ENCODE data around the gene EIF4E3. TPM values are rescaled to one million over a fixed set of nuclear protein-coding genes. Genes with fewer than 3 reads are reported as not detected.

EIF4E3 gene
- total RNA-seq, 3 donors from 2014 or later (not counting 1 experiment from before 2014, with no cell fraction given), result 44.9 to 52.2 (median 46.7) TPM

DNA sequence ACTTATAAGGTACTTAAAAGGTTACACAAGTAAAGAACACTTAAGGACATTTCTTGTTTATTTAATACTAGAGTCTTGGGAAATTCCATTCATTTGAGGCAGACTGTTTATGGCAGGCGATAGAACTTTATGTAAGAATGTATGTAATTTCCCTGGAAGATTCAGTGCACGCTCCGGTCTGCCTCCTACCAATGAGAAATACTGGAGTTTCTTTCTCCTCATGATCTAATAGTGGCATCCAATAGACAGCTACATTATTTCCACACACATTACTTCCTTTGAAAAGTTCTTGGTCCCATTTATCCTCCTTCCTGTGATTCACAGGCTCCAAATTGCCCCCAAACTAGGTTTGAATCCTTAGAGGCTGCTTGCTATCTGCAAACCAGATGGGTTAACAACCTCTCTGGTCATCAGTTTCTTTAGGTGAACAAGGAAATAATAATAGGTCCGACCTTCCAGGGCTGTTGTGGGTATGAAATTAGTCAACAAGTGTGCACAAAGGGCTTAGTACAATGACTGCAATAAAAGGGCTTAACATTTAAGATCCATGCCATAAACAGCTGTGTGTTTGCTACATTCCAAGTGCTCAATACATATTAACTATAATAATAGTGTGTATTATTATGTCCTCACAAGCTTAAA lies 30.7 kb downstream of the EIF4E3 start:
- Mint-ChIP-seq H3K9me3 (no peaks in the 10 kb centered on the region), H3K36me3 (peaks cover 15% of the 10 kb centered on the region), H3K27me3 (ENCODE audit: low read depth in 2 of 2) (no peaks in the 10 kb centered on the region), H3K27ac (peak overlapping the region; percentile 7 to 60), H3K4me1 (peaks cover 4 to 5% of the 10 kb centered on the region in 2 donors), H3K4me3 (no peak overlapping the region)
- Histone ChIP-seq H3K4me1 (ENCODE audit: control insufficient read depth, insufficient read depth, low read length) (no peaks in the 10 kb centered on the region), H3K9me3 (ENCODE audit: control insufficient read depth, insufficient read depth, low read length) (no peaks in the 10 kb centered on the region), H3K36me3 (ENCODE audit: control insufficient read depth, insufficient read depth, low read length) (peaks cover 15% of the 10 kb centered on the region), H3K27me3 (ENCODE audit: control insufficient read depth, insufficient read depth, low read length) (no peaks in the 10 kb centered on the region), H3K4me3 (ENCODE audit: low read length) (no peak overlapping the region), H3K27ac (ENCODE audit: low read length) (no peak overlapping the region)
- DNase-seq, result no peak
- TF ChIP-seq, protein P1, sequence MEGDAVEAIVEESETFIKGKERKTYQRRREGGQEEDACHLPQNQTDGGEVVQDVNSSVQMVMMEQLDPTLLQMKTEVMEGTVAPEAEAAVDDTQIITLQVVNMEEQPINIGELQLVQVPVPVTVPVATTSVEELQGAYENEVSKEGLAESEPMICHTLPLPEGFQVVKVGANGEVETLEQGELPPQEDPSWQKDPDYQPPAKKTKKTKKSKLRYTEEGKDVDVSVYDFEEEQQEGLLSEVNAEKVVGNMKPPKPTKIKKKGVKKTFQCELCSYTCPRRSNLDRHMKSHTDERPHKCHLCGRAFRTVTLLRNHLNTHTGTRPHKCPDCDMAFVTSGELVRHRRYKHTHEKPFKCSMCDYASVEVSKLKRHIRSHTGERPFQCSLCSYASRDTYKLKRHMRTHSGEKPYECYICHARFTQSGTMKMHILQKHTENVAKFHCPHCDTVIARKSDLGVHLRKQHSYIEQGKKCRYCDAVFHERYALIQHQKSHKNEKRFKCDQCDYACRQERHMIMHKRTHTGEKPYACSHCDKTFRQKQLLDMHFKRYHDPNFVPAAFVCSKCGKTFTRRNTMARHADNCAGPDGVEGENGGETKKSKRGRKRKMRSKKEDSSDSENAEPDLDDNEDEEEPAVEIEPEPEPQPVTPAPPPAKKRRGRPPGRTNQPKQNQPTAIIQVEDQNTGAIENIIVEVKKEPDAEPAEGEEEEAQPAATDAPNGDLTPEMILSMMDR (IDR thresholded peaks at IDR 0.05), result no peak
- intact Hi-C loops (cut with micrococcal nuclease), result no loop called here
- WGBS (ENCODE audit: insufficient coverage), result 92% methylated on average over 4 of the region's 4 CpGs
- no peak for ATAC-seq

DNA sequence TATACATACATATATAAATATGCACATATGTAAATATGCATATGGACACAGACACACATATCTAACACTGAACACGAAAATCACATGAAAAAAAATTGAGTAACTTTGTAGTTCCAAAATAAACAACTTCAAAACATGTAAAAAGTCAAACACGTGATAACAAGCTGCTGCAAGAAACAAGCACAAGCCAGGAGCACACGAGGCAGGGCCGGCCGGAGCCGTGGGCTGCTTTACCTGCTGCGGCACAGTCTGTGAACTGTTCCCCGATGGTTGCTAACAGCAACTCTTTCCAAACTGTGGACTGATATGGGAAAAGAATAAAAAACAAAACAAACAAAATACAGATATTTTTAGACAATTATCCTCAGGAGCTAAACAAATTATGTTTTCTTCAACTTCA lies 31.6 kb downstream of the EIF4E3 start:
- DNase-seq (no peak), ATAC-seq (no peak)
- no peak overlapping the region for H3K4me3 ChIP-seq (ENCODE audit: low read length)
- intact Hi-C loops (cut with micrococcal nuclease), result no loop called here
- no peaks in the 10 kb centered on the region for H3K9me3 Mint-ChIP-seq
- no peaks in the 10 kb centered on the region for H3K9me3 ChIP-seq (ENCODE audit: control insufficient read depth, insufficient read depth, low read length)
- H3K4me3 Mint-ChIP-seq, result no peak overlapping the region
- no peak overlapping the region for H3K27ac Mint-ChIP-seq
- H3K27ac ChIP-seq (ENCODE audit: low read length), result no peak overlapping the region
- TF ChIP-seq, protein P1 (IDR thresholded peaks at IDR 0.05), result no peak
- no peaks in the 10 kb centered on the region for H3K27me3 ChIP-seq (ENCODE audit: control insufficient read depth, insufficient read depth, low read length)
- no peaks in the 10 kb centered on the region for H3K4me1 ChIP-seq (ENCODE audit: control insufficient read depth, insufficient read depth, low read length)
- WGBS (ENCODE audit: insufficient coverage), result 100% methylated on average over 6 of the region's 8 CpGs
- H3K36me3 ChIP-seq (ENCODE audit: control insufficient read depth, insufficient read depth, low read length), result peaks cover 23% of the 10 kb centered on the region
- H3K4me1 Mint-ChIP-seq, result peaks cover 4 to 5% of the 10 kb centered on the region in 2 donors
- no peaks in the 10 kb centered on the region for H3K27me3 Mint-ChIP-seq (ENCODE audit: low read depth in 2 of 2)
- peaks cover 15% of the 10 kb centered on the region for H3K36me3 Mint-ChIP-seq

DNA sequence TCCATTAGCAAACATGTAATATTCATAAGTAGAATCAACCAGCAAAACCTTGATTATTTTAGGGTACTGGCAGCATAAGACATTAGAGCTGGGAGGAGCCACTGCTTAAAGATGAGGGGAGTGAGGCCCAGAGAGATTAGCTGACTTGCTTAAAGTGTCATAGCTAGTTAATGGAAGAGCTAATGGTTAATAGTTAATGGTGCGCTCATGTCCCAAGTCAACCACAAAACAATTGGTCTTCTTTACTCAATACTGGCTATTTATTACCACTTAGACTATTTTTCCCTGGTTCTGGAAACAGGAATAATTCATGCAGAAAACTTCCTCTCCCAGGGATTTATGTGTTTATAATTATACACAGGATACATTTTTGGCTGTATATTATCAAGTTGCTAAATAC lies 33.1 kb downstream of the EIF4E3 start:
- Mint-ChIP-seq H3K36me3 (peaks cover 15% of the 10 kb centered on the region), H3K4me3 (no peak overlapping the region), H3K9me3 (no peaks in the 10 kb centered on the region), H3K27ac (no peak overlapping the region), H3K4me1 (peaks cover 0 to 11% of the 10 kb centered on the region in 2 donors), H3K27me3 (ENCODE audit: low read depth in 2 of 2) (no peaks in the 10 kb centered on the region)
- TF ChIP-seq, protein P1 (IDR thresholded peaks at IDR 0.05), result no peak
- intact Hi-C loops (cut with micrococcal nuclease), result no loop called here
- no peaks in the 10 kb centered on the region for H3K27me3 ChIP-seq (ENCODE audit: control insufficient read depth, insufficient read depth, low read length)
- no CpG with 5 or more reads among the region's 1 CpG for WGBS (ENCODE audit: insufficient coverage)
- no peak for ATAC-seq
- no peaks in the 10 kb centered on the region for H3K4me1 ChIP-seq (ENCODE audit: control insufficient read depth, insufficient read depth, low read length)
- H3K36me3 ChIP-seq (ENCODE audit: control insufficient read depth, insufficient read depth, low read length), result peaks cover 31% of the 10 kb centered on the region
- no peak for DNase-seq
- H3K27ac ChIP-seq (ENCODE audit: low read length), result no peak overlapping the region
- no peak overlapping the region for H3K4me3 ChIP-seq (ENCODE audit: low read length)
- H3K9me3 ChIP-seq (ENCODE audit: control insufficient read depth, insufficient read depth, low read length), result no peaks in the 10 kb centered on the region

DNA sequence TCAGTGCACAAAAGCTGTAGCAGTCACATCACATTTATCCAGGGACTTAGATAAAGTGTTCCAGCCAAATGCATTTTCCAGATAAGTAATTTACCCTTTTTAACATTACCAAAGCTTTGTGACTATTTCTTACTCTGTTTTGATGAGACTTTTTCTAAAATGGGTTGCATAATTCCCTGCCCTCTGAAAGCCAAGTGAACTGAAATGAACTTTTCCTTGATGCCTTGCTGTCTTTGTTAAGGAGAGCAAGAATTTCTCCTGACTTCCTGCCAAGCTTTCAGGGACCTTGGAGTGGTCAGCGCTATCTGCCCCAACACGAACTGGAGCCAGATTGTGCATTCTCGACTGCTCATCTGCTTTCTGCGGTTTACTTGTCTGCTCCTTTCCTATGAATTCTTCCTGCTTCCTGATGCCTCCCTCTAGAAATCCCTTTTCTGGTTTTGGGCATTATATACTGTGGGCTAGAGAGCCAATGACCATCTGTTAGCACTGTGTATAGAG lies 34.8 kb downstream of the EIF4E3 start:
- TF ChIP-seq, protein P1 (IDR thresholded peaks at IDR 0.05), result no peak
- no peaks in the 10 kb centered on the region for H3K9me3 ChIP-seq (ENCODE audit: control insufficient read depth, insufficient read depth, low read length)
- H3K27me3 ChIP-seq (ENCODE audit: control insufficient read depth, insufficient read depth, low read length), result no peaks in the 10 kb centered on the region
- H3K36me3 ChIP-seq (ENCODE audit: control insufficient read depth, insufficient read depth, low read length), result peaks cover 38% of the 10 kb centered on the region
- no peak overlapping the region for H3K27ac Mint-ChIP-seq
- 99% methylated on average over 4 of the region's 4 CpGs for WGBS (ENCODE audit: insufficient coverage)
- DNase-seq, result no peak
- ATAC-seq, result no peak
- H3K4me3 Mint-ChIP-seq, result no peak overlapping the region
- H3K27me3 Mint-ChIP-seq (ENCODE audit: low read depth in 2 of 2), result no peaks in the 10 kb centered on the region
- no peak overlapping the region for H3K27ac ChIP-seq (ENCODE audit: low read length)
- intact Hi-C loops (cut with micrococcal nuclease), result no loop called here
- H3K4me1 Mint-ChIP-seq, result peaks cover 0 to 11% of the 10 kb centered on the region in 2 donors
- H3K4me1 ChIP-seq (ENCODE audit: control insufficient read depth, insufficient read depth, low read length), result no peaks in the 10 kb centered on the region
- H3K9me3 Mint-ChIP-seq, result no peaks in the 10 kb centered on the region
- H3K36me3 Mint-ChIP-seq, result peaks cover 15% of the 10 kb centered on the region
- H3K4me3 ChIP-seq (ENCODE audit: low read length), result no peak overlapping the region

Measured in natural killer cell (primary cell).